HG03342 (cell line): Measurements from ENCODE around the gene NEURL1B.
"Not testable (repeated sequence)": the region's sequence is repeated elsewhere in the genome, so short reads cannot be mapped to it uniquely, and the experiment has no call there.

Source experiments
- ATAC-seq: cut with Tn5 transposase; IDR thresholded peaks from one replicate; pipeline ENCODE4 v1.9.1; 2021; ENCODE audit warnings: mild to moderate bottlenecking, moderate library complexity; ENCODE audit not compliant: unreplicated experiment

NEURL1B gene, protein sequence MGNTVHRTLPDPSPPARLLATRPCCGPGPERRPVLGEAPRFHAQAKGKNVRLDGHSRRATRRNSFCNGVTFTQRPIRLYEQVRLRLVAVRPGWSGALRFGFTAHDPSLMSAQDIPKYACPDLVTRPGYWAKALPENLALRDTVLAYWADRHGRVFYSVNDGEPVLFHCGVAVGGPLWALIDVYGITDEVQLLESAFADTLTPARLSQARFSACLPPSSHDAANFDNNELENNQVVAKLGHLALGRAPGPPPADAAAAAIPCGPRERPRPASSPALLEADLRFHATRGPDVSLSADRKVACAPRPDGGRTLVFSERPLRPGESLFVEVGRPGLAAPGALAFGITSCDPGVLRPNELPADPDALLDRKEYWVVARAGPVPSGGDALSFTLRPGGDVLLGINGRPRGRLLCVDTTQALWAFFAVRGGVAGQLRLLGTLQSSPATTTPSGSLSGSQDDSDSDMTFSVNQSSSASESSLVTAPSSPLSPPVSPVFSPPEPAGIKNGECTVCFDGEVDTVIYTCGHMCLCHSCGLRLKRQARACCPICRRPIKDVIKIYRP

DNA sequence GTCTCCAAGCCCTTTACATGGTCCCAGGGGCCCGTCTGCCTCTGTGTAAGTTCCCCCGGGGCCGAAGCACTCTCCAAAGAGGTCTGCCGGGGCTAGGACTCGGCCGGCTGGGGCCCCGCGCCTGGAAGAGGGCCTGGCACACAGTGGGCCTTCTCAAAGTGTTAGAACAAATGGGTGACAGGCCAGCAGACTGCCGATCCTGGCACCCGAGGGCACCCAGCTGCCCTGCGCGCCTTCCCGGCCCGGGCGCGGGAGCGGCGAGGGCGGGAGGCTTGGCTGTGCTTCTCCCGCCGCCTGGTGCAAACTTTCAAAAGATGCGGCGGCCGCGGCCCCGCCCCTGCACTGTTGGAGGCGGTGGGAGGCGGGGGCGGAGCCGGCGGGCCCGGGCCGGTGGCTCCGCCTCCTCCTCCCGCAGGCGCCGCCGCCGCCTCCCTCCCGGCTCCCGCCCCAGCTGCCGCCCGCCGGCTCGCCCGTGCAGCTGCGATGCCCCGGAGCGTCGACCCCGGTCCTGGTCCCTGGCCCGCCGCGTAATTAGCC, at the start of gene NEURL1B:
Gene NEURL1B (plus strand): TSS at position 442 of the 537 bp plus-strand sequence. CDS start 144 bp downstream, outside the sequence.
- ATAC-seq, result peak; percentile 76

DNA sequence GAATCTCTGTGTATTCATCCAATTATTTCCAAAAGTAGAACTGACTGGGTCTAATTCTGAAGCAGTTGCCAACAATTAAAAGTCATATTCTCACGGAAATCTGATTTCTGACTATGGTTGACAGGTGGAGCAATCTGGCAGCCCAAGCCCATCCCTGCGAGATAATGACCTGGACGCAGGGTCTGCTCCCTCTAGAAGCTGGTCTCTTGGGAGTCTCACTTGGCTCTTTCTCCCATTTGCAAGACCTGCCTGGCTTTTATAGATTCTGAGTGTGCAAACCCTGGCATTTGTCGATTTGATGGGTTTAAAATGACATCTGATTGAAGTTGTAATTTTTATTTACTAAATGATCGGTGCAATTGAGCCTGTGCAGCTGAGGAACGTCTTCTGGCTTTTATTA, 49.4 kb upstream of the NEURL1B start:
- ATAC-seq, result no peak

DNA sequence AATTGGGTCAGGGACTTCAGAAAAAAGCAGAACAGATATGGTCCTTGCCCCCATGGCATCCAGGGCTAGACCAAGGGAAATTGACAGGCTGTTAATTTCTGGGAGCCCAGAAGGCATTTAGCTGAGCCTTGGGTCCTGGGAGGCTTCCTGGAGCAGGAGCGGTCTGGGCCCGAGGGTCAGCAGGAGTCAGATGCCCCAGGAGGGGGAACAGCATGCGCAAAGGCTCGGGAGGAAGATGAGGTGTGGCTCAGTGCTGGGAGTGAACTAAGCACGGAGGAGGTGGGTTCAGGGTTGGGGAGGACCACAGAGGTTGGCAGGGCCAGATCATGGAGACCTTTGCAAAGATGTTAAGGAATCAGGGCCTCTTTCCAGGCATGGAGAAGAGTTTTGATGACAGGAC, 48.2 kb upstream of the NEURL1B start:
- ATAC-seq, result no peak

DNA sequence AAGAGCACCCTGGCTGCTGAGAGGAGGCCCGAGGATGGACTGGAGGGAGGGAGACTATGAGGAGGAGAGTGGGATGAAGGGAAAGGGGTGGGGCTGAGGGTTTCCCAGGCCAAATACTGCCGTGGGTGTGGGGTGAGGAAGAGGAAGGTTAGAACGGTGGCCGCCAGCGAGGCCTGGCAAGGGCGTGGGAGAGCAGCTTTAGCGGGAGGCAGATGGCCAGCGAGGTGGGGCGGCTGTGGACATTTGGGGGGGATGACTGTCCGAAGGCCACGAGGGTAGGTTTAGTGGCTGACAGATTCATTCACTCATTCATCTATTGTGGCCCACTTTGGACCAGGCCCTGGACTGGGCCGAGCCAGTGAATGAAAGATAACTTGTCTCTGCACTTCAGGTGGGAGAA, 47.8 kb upstream of the NEURL1B start:
- no peak for ATAC-seq

DNA sequence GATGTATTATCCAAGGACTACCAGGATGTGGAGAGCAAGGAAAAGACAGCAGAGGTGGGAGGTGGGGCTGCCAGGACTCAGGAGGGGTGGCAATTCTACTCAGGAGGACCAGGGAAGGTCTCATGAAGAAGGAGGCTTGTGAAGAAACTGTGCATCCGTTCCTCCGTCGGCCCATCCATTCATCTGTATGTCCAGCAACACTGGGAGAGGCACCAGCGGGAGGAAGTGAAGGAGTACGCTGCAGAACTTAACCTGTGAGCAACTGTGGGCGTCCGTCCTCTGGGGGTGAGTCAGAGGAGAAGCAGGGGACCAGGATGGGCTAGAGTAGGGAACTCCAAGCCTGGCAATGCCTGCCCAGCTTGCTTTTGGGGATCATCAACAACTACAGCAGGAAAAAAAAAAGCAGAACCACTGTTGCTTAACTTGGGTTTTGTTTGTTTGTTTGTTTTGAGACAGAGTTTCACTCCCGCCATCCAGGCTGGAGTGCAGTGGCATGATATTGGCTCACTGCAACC, 47.3 kb upstream of the NEURL1B start:
- no peak for ATAC-seq

DNA sequence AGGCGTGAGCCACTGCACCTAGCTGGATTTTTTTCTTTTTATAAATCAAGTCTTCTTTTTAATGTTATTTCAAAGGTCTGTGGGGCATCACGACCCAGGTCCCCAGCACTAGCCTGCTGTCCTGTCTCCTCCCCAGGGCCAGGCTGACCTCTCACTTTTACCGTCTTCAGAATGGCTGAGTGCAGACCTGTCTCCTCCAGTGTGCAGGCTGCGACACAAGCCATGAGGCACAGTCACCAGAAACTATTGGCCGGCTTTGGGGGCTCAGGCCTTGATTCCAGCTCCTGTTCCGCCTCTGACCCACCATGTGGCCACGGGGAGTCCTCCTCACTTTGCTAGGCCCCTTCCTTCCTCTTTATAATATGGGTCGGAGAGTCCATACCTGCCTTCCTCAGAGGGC, 46.6 kb upstream of the NEURL1B start:
- ATAC-seq, result no peak

DNA sequence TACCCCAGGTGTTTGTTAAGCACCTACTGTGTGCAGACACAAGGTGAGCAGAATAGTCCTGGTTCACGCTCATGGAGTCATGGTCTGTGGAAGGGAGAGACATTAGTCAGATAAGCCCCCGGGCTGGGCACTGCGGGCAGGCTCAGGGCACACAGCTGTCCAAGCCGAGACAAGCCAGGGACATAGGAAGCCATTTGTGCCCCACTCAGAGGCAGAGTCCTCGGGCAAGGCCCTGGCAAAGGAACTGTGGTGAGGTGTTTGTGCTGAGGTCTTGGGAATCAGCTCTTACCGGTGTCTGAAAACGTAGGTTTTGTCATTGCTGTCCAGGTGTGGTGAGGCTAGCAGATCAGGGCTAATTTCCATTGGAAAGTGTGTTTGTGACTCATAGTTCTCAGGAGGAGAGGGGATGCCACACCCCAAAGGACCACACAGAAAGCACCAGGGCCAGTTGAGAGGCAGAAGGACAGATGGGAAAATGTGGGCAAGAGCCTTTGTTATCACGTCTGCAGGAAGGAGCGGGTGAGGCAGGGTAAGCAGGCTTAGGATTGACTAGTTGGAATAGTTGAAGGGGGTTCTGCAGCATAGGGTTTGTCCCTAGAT, 46.1 kb upstream of the NEURL1B start:
- no peak for ATAC-seq

DNA sequence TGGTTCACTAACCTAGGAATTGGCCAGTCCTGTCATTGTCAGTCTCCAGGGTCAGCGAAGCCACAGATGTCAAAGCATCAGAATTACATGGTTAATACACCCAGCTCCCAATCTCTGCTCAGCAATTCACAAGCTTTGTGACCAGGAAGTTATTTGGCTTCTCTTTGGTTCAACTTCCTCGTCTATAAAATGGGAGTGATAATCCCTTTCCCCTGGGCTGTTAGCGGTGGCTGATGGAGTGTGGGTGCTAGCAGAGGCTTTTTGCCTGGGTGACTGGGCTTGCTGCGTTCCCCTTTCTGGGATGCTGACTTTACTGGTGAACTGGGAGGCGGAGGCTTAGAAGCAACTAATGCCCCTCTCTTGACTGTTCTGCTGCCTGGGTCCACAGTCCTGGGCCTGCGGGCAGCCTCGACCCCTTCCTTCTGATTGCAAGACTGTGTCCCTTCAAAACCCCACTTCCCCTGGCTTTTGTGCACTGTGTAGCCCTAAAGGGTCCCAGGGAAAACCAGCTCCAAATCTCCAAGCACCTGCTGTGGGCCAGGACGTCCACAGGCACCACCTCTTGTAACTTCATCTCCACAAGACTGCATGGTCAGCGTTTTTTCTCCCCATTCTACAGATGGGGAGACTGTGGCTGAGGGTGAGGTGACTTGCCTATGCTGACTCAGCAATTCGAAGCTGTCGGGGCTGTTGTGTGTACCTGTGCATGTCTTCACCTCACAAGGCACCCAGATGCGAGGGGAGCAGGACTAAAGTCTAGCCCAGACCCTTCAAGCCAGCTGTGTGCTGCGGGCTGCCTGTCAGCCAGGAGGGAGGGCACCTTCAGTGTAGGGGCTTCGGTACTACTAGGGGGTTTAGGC, 45.2 kb upstream of the NEURL1B start:
- no peak for ATAC-seq

DNA sequence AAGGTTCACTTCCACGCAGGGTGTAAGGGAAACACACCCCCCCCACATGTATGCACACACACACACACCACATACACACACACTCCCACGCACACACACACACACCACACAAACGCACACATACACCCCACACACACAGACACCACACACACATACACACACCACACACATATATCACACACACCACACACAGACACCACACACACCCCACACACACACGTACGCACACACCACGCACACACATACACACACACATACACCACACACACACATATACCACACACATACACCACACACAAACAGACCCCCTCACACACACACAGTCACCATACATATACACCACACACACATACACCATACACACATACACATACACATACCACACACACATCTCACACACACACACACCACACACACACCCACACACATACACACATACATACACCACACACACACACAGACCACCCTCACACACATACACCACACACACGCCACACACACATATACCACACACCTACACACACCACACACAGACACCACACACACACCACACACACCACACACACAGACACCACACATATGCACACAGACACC, 44.3 kb upstream of the NEURL1B start:
- ATAC-seq, result no peak

DNA sequence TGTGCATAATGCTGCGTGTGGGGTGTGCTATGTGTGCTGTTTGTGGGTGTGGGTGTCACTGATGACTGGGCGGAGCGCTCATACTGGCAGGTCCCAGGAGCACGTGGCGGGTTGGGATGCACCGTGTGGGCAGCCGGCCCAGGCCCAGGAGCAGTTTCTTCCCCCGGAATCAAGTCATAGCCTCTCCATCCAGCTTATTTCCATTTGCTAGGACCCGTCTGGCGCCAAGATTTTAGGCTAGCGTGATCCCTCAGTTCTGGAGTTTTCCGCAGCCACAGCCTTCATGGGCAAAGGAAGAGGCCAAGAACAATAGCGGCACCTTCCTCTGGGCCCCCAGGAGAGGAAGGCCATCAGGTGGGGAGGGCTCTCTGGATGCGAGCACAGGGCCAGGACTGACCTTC, 43.3 kb upstream of the NEURL1B start:
- ATAC-seq, result no peak

DNA sequence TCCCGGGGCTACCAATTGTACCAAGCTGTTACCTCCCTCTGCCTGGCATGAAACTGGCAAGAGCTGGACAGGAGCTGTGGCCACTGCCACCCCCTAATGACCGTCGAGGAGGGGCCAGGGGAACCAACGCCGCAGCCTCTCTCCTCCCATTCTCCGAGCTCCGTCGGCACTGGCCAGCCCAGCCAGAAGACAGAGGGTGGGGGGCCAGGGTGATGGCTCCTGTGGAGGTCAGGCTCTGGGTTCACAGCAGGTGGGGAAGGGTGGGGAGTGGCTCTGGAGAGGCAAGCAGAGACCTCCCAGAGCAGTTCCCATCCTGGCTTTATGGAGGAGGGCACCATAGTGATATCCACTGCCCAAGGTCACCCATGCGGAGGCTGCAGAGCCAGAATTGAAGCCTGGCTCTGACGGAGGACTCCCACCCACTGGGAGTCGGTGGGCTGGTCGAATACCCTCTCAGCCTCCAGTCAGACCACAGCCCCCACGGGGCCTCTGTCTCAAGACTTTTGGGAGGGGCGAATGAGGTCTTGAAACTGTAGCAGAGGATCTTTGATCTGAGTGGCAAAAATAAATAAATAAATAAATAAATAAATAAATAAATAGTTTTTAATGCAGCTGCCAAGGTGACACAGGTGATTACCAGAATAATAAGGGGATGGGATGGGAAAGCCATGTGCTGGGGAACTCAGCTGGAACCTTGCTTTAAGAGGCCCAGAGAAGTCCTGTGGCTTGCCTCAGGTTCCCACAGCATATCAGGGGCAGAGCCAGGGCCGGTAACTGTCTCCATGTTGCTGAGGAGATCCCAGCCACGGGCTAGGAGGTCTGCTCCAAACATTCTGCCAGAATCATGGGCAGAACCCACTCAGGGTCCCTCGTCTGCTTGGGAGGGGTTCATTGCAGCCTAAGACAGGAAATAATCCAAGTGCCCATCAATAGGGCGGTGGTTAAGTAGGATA, 42.5 kb upstream of the NEURL1B start:
- ATAC-seq, result no peak

DNA sequence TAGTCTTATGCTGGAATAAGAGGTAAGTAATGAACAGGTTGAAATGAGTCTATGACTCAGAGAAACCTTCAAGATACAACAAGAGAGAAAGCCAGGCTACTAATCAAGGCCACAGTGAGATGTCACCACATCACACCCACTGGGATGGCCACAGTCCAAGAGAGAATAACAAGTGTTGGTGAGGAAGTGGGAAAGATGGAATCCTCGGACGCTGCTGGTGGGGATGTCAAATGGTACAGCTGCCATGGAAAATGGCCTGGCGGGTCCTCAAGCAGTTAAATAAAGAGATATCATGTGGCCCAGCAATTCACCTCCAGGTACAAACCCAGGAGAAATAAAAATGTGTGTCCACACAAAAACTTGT, 41.9 kb upstream of the NEURL1B start:
- no peak for ATAC-seq

DNA sequence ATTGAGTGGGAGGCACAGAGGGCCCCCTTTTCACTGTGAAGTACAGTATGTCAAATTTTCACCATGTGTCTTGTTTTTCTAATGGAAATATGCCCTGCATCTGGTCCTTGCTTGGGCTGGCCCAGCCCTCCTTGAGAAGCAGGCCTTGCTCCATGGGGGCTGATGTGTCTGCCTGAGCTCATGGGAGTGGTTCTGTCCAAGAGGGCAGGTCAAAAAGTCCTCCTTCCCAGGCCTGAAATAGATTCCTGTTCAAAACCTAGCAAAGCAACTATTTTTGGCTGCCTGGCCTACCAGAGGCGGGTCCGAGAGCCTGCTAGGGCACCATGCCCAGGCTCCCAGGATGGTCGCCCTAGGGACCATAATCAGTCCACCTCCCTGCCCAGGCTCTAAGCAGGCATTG, 40.5 kb upstream of the NEURL1B start:
- ATAC-seq, result no peak

DNA sequence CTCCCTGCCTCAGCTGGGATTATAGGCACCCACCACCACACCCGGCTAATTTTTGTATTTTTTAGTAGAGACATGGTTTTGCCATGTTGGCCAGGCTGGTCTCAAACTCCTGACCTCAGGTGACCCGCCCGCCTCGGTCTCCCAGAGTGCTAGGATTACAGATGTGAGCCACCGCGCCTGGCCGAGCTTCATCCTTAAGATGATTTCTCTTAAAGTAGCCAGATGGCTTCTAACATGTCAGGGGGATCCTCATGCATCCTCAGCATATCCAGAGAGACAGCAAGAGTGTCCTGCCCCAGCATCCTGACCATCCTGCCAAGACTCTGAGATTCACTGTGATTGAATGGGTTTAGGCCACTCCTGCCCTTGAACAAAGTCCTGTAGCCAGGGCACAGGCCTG, 39.5 kb upstream of the NEURL1B start:
- not testable (repeated sequence) for ATAC-seq

DNA sequence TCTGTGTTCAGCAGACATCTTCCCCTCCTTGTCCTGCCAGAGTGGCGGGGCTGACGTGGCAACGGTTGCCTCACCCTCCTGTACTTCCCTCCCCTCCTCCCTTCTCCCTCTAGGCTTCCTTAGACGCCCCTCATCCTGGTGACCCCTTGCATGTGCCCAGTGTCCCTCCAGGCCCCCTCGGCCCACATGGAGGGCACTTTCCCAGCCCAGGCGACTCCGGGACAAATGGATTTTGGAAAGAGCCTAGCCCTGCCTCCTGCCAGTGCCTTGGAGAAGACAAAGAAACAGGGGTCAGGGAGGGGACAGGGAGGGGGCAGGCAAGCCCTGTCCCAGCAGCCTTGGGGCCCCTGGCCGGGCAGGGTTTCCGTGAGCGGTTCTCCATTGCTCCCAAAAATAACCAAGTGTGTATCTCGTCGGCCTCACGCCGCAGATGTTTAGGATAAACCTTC, 38.3 kb upstream of the NEURL1B start:
- ATAC-seq, result no peak

DNA sequence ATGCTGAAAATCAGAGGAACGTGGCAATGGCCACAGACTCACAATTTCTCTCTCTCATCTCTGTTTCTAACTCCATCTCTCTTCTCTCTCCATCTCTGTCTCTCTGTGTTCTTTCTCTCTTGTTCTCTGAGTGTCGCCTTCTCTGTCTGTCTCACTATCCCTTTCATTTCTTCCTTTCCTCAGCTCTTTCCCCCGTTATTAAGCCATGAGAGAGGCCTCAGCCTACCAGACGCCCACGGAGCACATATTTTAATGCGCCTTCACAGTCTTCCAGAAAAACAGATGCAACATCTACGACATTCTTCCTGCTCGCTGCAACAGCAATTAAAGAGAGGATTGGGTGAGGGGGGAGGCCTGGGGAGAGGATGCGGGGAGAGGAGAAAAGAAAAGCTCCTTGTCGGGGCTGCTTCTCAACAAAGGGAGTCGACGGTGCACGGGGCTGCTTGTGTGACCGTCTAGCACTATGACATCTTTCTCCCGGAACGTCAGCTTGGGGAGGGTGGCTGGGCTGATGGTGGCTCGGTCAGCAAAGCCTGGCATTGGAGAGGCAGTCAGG, 37.7 kb upstream of the NEURL1B start:
- no peak for ATAC-seq

DNA sequence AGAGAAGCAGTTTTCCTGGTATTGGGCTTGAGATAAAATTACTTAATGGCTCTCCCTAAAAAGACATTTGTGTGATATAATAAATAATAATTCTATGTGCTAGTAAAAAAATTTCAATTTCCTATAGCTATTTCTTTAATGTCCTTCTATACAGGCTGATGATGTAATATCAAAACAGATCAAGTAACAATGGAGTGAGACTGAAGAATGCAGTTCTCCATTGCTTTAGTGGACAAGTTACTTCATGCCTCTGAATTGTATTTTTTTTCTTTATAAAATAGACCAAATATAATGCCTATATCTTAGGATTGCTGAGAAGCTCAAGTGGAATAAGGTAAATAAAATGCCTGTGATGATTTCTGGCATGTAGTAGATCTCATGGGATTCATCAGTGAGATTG, 35.6 kb upstream of the NEURL1B start:
- no peak for ATAC-seq

DNA sequence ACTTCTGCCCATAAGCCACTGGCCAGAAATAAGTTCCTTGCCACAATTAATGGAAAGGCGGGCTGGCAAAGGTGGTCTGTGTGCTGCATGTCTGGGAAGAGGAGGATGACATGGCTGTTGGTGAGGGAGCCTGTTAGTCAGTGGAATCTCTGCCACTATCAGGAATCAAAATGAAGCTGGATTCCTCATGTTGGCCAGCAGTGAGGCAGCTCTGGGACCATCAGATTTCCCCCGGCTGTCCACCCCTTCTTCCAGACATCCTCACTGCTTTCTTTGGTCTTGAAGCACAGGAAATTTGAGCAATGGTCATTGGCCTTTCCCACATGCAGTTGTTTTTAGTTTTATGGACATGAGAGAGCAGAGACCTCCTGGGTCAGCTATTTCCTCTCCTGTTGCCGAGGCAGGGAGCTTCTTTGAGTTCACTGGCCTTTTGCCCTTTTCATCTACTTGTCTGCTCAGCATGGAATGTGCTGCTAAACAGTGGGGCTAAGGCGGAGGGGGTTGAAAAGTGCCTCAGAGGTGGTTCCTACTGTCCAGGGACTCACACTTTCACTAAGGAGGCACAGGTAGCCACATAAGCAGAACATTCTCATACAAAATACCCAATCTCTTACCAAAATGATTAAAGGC, 34.8 kb upstream of the NEURL1B start:
- ATAC-seq, result no peak
